BLaER1 treated with 17β-estradiol and CSF1 and Interleukin-3, amounts not matched to agents 10 nM and 100 nM (cell line): ENCODE measurements around the gene PDIA3.

Experiments
- H3K27ac ChIP-seq, 11 experiments: shearing (Covaris generic); formaldehyde crosslinking; 2 replicates each; pipeline ENCODE4 v1.8.1; 2022
- H3K27me3 ChIP-seq, 11 experiments: shearing (Covaris generic); formaldehyde crosslinking; 2 replicates each; pipeline ENCODE4 v1.8.1; 2022
- H3K36me3 ChIP-seq, 11 experiments: shearing (Covaris generic); formaldehyde crosslinking; 2 replicates each; pipeline ENCODE4 v1.8.1; 2022
- H3K4me1 ChIP-seq, 10 experiments: shearing (Covaris generic); formaldehyde crosslinking; 2 replicates each; pipeline ENCODE4 v1.8.1; 2022
- H3K4me2 ChIP-seq, 11 experiments: shearing (Covaris generic); formaldehyde crosslinking; 2 replicates each; pipeline ENCODE4 v1.8.1; 2022
- H3K4me3 ChIP-seq, 10 experiments: shearing (Covaris generic); formaldehyde crosslinking; 2 replicates each; pipeline ENCODE4 v1.8.1; 2022
- H3K9ac ChIP-seq, 11 experiments: shearing (Covaris generic); formaldehyde crosslinking; 2 replicates each; pipeline ENCODE4 v1.8.1; 2022
- H3K9me3 ChIP-seq, 11 experiments: shearing (Covaris generic); formaldehyde crosslinking; replicated peaks in 1 of 11; 2 replicates each; pipeline ENCODE4 v1.8.1; 2022
- H4K20me1 ChIP-seq, 11 experiments: shearing (Covaris generic); formaldehyde crosslinking; 2 replicates each; pipeline ENCODE4 v1.8.1; 2022
- Cebpa-rat ChIP-seq, 11 experiments: shearing (Covaris generic); IDR thresholded peaks; 2 replicates each; pipeline ENCODE4 v1.8.1; 2022

PDIA3 gene

DNA sequence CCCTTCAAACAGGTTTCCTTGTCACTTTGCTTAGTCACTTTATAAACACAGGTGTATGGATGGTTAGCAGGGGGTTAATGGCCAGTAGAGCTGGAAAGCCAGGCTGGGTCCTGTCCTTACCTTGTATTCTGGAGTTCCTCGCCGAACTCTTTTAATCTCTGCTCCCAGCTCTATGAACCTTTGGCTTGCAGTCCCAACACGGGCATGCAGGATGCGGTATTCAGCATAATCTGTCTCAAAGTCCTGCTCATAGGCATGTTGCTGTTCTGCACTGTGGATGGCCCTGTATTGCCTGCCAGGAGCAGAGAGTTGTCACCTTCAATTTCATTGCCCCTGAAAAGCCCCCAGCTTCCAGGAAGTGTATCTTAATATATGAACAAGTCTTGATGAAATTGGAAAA lies 27.8 kb downstream of the PDIA3 start:
- Histone ChIP-seq H3K36me3 (peaks cover 47 to 59% (median 53%) of the 10 kb centered on the region in 11 experiments), H3K27me3 (no peaks in the 10 kb centered on the region), H3K27ac (no peak overlapping the region), H3K4me2 (0 out of 22 replicates have a peak overlapping the region, but pooled peaks of 1 of the 11 experiments have one; percentile 99), H3K4me1 (peaks cover 29 to 59% (median 35%) of the 10 kb centered on the region in 10 experiments), H3K4me3 (no peak overlapping the region), H3K9me3 (no peaks in the 10 kb centered on the region), H4K20me1 (peaks cover 19 to 76% (median 67%) of the 10 kb centered on the region in 11 experiments; a peak in 21 of 22 replicates), H3K9ac (no peak overlapping the region)
- TF ChIP-seq Cebpa-rat (IDR thresholded peaks at IDR 0.05) = no peak

DNA sequence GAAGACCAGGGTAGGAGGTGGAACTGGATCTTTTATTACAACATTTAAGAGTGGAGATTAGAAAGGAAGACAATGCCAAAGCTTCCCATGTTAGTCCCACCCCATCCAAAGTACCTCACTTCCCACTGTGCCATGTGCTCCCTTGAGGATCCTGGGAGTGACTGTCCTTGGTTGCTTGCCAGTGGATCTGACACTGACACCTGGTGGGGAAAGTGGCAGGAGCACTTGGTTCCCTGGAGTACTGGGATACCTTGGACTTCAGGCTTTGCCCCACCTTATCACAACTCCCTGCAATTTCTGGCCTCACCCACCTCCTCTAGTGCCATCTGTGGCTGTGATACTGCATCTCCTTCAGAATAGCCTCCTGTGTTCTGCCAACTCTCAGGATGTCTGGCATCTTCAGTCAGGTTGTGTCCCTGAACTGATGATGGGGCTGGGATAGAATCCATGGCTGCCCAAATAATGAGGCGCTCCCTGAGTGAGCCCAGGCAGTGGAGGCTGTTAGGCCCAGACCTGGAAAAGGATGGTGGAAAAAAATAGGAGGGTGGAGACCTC lies 29.2 kb downstream of the PDIA3 start:
- Histone ChIP-seq H3K4me2 (peak overlapping the region; percentile 94 to 100 (median 99)), H3K27ac (peak overlapping the region in 4 of 11 experiments; percentile 28 to 44 (median 36); a peak in 6 of 22 replicates)
- no peak for TF ChIP-seq Cebpa-rat (IDR thresholded peaks at IDR 0.05)

DNA sequence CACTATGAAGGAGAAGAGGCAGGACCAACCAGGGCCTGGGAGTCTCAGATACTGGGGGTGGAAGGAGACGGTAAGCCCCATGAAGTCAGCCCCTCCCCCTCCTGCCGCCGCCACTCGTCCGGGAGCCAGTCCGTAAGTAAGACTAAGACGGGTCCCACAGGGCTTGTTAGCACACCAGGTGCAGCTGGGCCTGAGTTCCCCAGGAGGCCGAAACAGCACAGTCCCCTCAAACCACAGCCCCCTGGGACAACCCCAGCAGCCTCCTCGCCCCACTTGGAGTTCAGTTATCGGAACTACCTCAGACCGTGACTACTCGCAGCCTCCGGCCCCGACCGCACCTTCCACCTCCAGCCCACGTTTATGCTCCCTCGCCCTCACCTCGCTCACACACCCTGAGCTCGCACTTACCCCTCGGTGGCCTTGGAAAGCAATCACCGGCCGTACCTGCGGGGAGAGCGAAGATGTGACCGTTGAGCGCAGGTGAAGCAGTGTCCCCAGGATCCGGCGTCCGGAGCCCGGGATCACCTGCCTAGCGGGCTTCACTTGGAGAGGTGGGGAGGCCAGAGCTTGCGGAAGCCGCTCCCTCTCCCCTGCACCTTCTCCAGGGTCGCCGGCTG lies 30.0 kb downstream of the PDIA3 start:
- H3K27me3 ChIP-seq = no peaks in the 10 kb centered on the region
- peak overlapping the region; percentile 62 to 79 (median 67) for H3K4me3 ChIP-seq
- peaks cover 29 to 43% (median 34%) of the 10 kb centered on the region in 10 experiments for H3K4me1 ChIP-seq
- no peak for TF ChIP-seq Cebpa-rat (IDR thresholded peaks at IDR 0.05)
- peaks cover 6 to 55% (median 53%) of the 10 kb centered on the region in 11 experiments; a peak in 19 of 22 replicates for H4K20me1 ChIP-seq
- H3K4me2 ChIP-seq = peak overlapping the region; percentile 94 to 100 (median 99)
- H3K9me3 ChIP-seq = no peaks in the 10 kb centered on the region
- peak overlapping the region in 8 of 11 experiments; percentile 25 to 81 (median 61); a peak in 18 of 22 replicates for H3K27ac ChIP-seq
- peak overlapping the region; percentile 67 to 82 (median 75); a peak in 20 of 22 replicates for H3K9ac ChIP-seq
- peaks cover 25 to 38% (median 32%) of the 10 kb centered on the region in 11 experiments for H3K36me3 ChIP-seq

More for the DNA sequence above, 29.2 kb downstream of the PDIA3 start:
- Histone ChIP-seq H3K36me3 (peaks cover 33 to 45% (median 39%) of the 10 kb centered on the region in 11 experiments), H3K4me3 (peak overlapping the region in 8 of 10 experiments; percentile 62 to 79 (median 67); a peak in 11 of 20 replicates), H3K9me3 (no peaks in the 10 kb centered on the region), H4K20me1 (peaks cover 6 to 62% (median 55%) of the 10 kb centered on the region in 11 experiments; a peak in 19 of 22 replicates), H3K27me3 (no peaks in the 10 kb centered on the region), H3K9ac (peak overlapping the region in 5 of 11 experiments; percentile 75 to 81 (median 80); a peak in 5 of 22 replicates), H3K4me1 (peaks cover 29 to 51% (median 35%) of the 10 kb centered on the region in 10 experiments)

DNA sequence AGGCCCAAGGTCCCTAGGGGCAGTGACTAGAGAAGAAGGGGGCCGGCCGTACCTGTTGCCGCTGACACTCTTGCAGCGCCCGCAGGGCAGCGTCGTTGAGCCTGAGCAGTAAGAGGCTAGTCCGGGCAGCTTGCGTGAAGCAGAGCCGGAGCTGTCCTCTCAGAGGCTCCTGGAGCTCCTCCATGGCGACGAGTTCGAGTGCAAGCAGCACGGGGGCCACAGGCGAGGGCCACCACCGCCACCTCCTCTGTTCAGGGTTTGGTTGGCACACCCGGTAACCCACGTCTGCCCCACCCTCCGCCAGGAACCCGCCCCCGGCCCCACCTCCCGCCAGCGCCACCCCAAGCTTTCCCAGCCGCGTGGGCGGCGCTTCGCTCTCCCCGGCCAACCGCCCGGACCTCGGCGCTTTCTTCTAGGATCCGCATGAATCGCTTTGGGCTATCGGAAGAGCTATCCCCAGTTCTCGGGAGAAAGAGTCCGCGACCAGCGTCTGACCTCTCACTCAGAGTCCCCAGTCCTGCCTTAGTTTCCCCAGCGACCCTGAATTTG lies 30.6 kb downstream of the PDIA3 start, which contains the start of gene ELL3:
Gene ELL3, minus strand, starts transcription at position 249 of the 549 bp plus-strand sequence. Its CDS starts 65 bp downstream, at position 184.
- peaks cover 25 to 43% (median 32%) of the 10 kb centered on the region in 10 experiments for H3K4me1 ChIP-seq
- no peak for TF ChIP-seq Cebpa-rat (IDR thresholded peaks at IDR 0.05)
- H4K20me1 ChIP-seq = peaks cover 6 to 49% (median 47%) of the 10 kb centered on the region in 11 experiments; a peak in 19 of 22 replicates
- H3K27ac ChIP-seq = peak within 1 kb of the TSS; percentile 23 to 81 (median 72); a peak in 21 of 22 replicates
- H3K4me2 ChIP-seq = peak within 1 kb of the TSS; percentile 94 to 100 (median 99)
- peak within 1 kb of the TSS; percentile 67 to 82 (median 79) for H3K9ac ChIP-seq
- H3K27me3 ChIP-seq = no peaks in the 10 kb centered on the region
- H3K36me3 ChIP-seq = peaks cover 20 to 32% (median 26%) of the 10 kb centered on the region in 11 experiments
- peak within 1 kb of the TSS; percentile 62 to 79 (median 67) for H3K4me3 ChIP-seq
- H3K9me3 ChIP-seq = no peaks in the 10 kb centered on the region

DNA sequence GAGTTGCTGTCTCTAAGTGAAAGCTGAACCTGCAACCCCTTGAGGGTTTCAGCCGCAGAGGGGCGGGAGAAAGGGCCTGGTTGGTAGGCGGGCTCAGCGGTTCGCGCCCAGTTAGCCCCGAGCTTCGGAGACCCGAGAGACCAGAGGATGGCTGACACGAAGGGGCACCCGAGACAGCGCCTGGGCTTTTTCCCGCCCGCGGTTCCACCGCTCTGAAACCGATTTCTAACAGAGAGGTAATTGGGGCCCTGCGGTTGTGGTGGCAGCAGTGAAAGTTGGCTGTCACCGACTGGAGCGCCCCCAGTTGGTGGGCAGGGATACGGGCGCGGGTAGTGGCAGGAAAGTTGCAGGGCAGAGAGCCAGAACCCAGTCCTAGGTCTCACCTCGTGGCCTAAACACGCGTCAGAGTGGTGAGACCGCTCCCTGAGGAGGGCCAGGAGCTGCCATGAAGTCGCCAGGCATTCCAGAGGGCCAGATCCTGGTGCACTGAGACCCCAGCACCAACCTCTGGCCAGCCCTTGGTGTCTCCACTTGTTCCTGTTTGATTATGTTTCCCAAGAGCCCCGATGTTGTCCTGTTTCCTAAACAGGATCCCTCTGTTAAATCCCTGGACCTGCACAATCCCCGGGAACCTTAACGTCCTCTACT lies 31.2 kb downstream of the PDIA3 start:
- Histone ChIP-seq H3K27ac (peak overlapping the region; percentile 23 to 81 (median 72); a peak in 21 of 22 replicates), H3K9ac (peak overlapping the region; percentile 67 to 82 (median 79)), H3K4me3 (peak overlapping the region; percentile 62 to 79 (median 67))

DNA sequence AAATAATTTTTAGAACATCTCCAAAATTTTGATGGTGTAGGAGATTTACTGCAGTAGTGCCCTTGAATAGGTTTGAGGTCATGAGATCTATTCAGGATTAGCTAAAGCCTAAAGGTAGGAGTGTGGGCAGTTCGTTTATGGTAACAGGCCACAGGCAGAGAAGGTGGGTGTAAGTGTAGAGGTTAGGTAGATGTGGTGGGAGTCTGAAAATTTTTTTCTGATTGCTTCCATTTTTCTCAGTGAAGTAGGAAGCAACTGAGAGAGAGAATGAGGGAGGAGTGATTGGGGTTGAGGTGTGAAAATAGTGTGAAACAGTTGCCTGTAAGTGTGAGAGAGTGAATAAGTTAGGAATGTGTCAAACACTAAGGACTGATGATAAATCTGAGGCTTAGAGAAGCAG lies 32.8 kb downstream of the PDIA3 start:
- no peak overlapping the region for H3K4me2 ChIP-seq
- H3K9me3 ChIP-seq = no peaks in the 10 kb centered on the region
- peaks cover 0 to 10% (median 4%) of the 10 kb centered on the region in 11 experiments; a peak in 15 of 22 replicates for H3K36me3 ChIP-seq
- peaks cover 19 to 40% (median 29%) of the 10 kb centered on the region in 10 experiments for H3K4me1 ChIP-seq
- no peak overlapping the region for H3K27ac ChIP-seq
- no peak overlapping the region for H3K4me3 ChIP-seq
- no peak for TF ChIP-seq Cebpa-rat (IDR thresholded peaks at IDR 0.05)
- no peak overlapping the region for H3K9ac ChIP-seq
- peaks cover 0 to 27% (median 27%) of the 10 kb centered on the region in 11 experiments; a peak in 19 of 22 replicates for H4K20me1 ChIP-seq
- no peaks in the 10 kb centered on the region for H3K27me3 ChIP-seq

More for the DNA sequence above, 31.2 kb downstream of the PDIA3 start:
- Histone ChIP-seq H3K4me1 (peaks cover 19 to 43% (median 30%) of the 10 kb centered on the region in 10 experiments), H4K20me1 (peaks cover under 1 to 44% (median 41%) of the 10 kb centered on the region in 11 experiments; a peak in 19 of 22 replicates), H3K4me2 (peak overlapping the region; percentile 94 to 100 (median 99)), H3K27me3 (no peaks in the 10 kb centered on the region), H3K9me3 (no peaks in the 10 kb centered on the region), H3K36me3 (peaks cover 14 to 26% (median 20%) of the 10 kb centered on the region in 11 experiments)
- TF ChIP-seq Cebpa-rat (IDR thresholded peaks at IDR 0.05) = no peak

DNA sequence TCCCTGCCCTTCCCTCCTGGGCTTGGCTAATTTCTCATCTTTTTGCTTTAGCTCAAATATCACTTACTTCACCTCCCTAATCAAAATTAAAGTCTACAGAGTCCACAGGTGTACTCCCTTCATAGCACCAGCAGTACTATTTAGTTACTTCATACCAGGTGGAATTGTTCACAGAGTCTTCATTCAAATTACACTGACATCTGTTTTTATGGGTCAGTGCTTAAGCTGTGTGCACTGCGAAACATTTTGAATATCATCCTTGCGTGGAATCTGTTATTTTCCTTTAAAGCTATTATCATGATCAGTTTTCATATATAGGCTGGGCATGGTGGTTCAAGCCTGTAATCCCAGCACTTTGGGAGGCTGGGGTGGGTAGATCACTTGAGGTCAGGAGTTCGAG lies 43.2 kb downstream of the PDIA3 start:
- Histone ChIP-seq H3K9me3 (no peaks in the 10 kb centered on the region), H3K4me1 (peaks cover 17 to 29% (median 20%) of the 10 kb centered on the region in 10 experiments), H3K36me3 (peaks cover 12 to 14% (median 13%) of the 10 kb centered on the region in 11 experiments), H3K27me3 (no peaks in the 10 kb centered on the region), H3K9ac (no peak overlapping the region), H4K20me1 (peaks cover 14 to 21% (median 17%) of the 10 kb centered on the region in 11 experiments; a peak in 21 of 22 replicates), H3K4me3 (no peak overlapping the region), H3K4me2 (no peak overlapping the region), H3K27ac (no peak overlapping the region)
- TF ChIP-seq Cebpa-rat (IDR thresholded peaks at IDR 0.05) = no peak
